Measurements from ENCODE around the gene ABHD11.

DNA sequence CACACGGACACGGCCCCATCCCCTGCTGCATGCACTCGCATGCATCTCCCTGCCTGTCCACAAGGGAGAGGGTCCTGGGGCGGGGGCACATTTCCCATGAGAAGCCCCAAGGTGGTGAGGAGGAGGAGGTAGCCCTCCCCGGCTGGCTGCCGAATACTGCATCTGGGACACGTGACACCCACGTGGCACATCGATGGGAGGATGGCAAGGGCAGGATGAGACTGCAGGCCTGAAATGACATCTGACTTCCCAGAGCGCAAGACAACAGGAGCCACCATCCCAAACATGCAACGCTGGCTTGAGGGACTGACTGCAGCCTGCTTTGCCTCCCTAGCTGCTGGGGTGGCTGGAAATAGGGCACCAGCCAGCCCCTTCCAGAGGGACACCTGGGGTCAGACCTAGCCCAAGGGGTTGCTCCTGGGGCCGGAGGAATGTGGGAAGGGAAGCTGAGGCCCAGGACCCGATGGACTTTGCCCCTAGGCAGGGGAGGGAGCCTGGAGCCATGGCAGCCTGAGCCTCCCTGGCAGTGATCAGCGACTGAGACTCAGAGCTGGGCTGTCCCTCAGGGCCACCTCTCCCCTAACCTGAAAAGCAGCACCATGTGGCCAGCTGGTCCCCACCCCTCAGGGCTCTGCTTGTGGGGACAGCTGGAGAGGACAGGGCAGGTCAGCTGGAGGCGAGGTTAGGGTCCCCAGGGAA, 39.1 kb downstream of the ABHD11 start:
- TF ChIP-seq, protein P1, sequence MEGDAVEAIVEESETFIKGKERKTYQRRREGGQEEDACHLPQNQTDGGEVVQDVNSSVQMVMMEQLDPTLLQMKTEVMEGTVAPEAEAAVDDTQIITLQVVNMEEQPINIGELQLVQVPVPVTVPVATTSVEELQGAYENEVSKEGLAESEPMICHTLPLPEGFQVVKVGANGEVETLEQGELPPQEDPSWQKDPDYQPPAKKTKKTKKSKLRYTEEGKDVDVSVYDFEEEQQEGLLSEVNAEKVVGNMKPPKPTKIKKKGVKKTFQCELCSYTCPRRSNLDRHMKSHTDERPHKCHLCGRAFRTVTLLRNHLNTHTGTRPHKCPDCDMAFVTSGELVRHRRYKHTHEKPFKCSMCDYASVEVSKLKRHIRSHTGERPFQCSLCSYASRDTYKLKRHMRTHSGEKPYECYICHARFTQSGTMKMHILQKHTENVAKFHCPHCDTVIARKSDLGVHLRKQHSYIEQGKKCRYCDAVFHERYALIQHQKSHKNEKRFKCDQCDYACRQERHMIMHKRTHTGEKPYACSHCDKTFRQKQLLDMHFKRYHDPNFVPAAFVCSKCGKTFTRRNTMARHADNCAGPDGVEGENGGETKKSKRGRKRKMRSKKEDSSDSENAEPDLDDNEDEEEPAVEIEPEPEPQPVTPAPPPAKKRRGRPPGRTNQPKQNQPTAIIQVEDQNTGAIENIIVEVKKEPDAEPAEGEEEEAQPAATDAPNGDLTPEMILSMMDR (IDR thresholded peaks at IDR 0.05), result no peak
- TF ChIP-seq POLR2A (IDR thresholded peaks at IDR 0.05), result no peak

All from uterus (tissue), 2 donors.